Stomach (tissue), 9 donors: Measurements from ENCODE around the gene NLN. TPM values are rescaled to one million over a fixed set of nuclear protein-coding genes. Genes with fewer than 3 reads are reported as not detected.

ENCODE experiments used
- DNase-seq, 2 donors: peaks; one replicate each; pipeline versions ENCODE4 v3.0.0 to v3.0.0-alpha.2; 2013 to 2019
- H3K27ac ChIP-seq, 5 donors: fragments of 200-600 bp in 4 of 5; sonication (generic) in 4 of 5; one replicate each; pipeline ENCODE4 v1.5.1; 2013 to 2019; ENCODE audit warnings: mild to moderate bottlenecking in 1 of 5, moderate library complexity in 1 of 5
- H3K27me3 ChIP-seq, 3 donors: fragments of 200-600 bp; sonication (generic); one replicate each; pipeline ENCODE4 v1.5.1; 2017 to 2019; ENCODE audit warnings: mixed run types in 1 of 3
- H3K36me3 ChIP-seq, 4 donors: fragments of 200-600 bp; sonication (generic); 1 replicate in 3 of 4; 2 replicates in 1 of 4; pipeline ENCODE4 v1.5.1; 2016 to 2019
- H3K4me1 ChIP-seq, 4 donors: fragments of 200-600 bp; sonication (generic); one replicate each; pipeline ENCODE4 v1.5.1; 2016 to 2019
- H3K4me3 ChIP-seq, 4 donors: fragments of 200-600 bp; sonication (generic) in 3 of 4; one replicate each; pipeline ENCODE4 v1.5.1; 2016 to 2019; ENCODE audit warnings: mild to moderate bottlenecking in 1 of 4
- H3K9me3 ChIP-seq, 4 donors: fragments of 200-600 bp; sonication (generic); one replicate each; pipeline ENCODE4 v1.5.1; 2016 to 2019
- EP300 ChIP-seq: sonication (generic); formaldehyde crosslinking; IDR thresholded peaks from one replicate; pipeline ENCODE4 v1.6.1; 2017; ENCODE audit warnings: antibody characterized with exemption
- POLR2A ChIP-seq, 4 donors: fragments of 450-650 bp; IDR thresholded peaks; one replicate each; pipeline ENCODE4 v1.6.1; 2016; ENCODE audit warnings: antibody characterized with exemption in 4 of 4, control low read depth in 2 of 4, mild to moderate bottlenecking in 1 of 4, moderate library complexity in 1 of 4
- POLR2AphosphoS5 ChIP-seq, 3 donors: sonication (generic); formaldehyde crosslinking; IDR thresholded peaks; one replicate each; pipeline ENCODE4 v1.6.1; 2016; ENCODE audit warnings: antibody characterized with exemption in 3 of 3
- WGBS, 5 donors: extraction: QIAGEN DNeasy Blood & Tissue Kit in 3 of 5; methylation state at CpG; one replicate each; pipeline versions ENCODE4 v1.1.5 to v1.1.7; 2013 to 2018; 5-methylcytosine and 5-hydroxymethylcytosine counted together
- intact Hi-C: fragments of 100-400 bp; cut with DNase I; formaldehyde crosslinking; loops from one replicate; pipeline ENCODE4 v1.15.1; 2023; ENCODE audit warnings: low total_unique reads
- polyA plus RNA-seq, 3 donors: library from polyadenylated mRNA; stranded (reverse); fragments of 200-250 nt; gene quantifications; one replicate each; pipeline ENCODE4 v1.2.3, GENCODE V29; 2013
- total RNA-seq, 5 donors: library from RNA; depleted of rRNA; stranded (reverse); fragments of >200 nt; gene quantifications; one replicate each; pipeline versions ENCODE4 v1.1.0 to v1.2.3, GENCODE V29; 2014 to 2016
- TF ChIP-seq, protein P1 (sequence below), 7 experiments: fragments of 450-650 bp in 4 of 7; fragments of 200-600 bp in 3 of 7; sonication (generic) in 3 of 7; IDR thresholded peaks; one replicate each; pipeline ENCODE4 v1.5.1; 2016 to 2019; ENCODE audit warnings: antibody characterized with exemption in 7 of 7, control low read depth in 2 of 7, mild to moderate bottlenecking in 1 of 7
- donor health status: healthy with polysubstance abuse.
- donor health status: Bipolar disorder and iron deficiency.
- donor health status: healthy.

Gene NLN
- total and polyA plus RNA-seq, 8 donors = 0.58 to 27.5 (median 9.3) TPM

GRCh38 chr5:65707663-65708062 is 14.3 kb upstream of the NLN start:
- Histone ChIP-seq H3K4me1 (no peaks in the 10 kb centered on the region), H3K9me3 (no peaks in the 10 kb centered on the region), H3K4me3 (no peak overlapping the region), H3K27ac (no peak overlapping the region), H3K36me3 (peaks cover 0 to 55% (median 49%) of the 10 kb centered on the region in 4 donors), H3K27me3 (no peaks in the 10 kb centered on the region)
- DNase-seq = no peak
- TF ChIP-seq POLR2A (IDR thresholded peaks at IDR 0.05) (no peak), POLR2AphosphoS5 (IDR thresholded peaks at IDR 0.05) (no peak), EP300 (no peak)
- TF ChIP-seq, protein P1, sequence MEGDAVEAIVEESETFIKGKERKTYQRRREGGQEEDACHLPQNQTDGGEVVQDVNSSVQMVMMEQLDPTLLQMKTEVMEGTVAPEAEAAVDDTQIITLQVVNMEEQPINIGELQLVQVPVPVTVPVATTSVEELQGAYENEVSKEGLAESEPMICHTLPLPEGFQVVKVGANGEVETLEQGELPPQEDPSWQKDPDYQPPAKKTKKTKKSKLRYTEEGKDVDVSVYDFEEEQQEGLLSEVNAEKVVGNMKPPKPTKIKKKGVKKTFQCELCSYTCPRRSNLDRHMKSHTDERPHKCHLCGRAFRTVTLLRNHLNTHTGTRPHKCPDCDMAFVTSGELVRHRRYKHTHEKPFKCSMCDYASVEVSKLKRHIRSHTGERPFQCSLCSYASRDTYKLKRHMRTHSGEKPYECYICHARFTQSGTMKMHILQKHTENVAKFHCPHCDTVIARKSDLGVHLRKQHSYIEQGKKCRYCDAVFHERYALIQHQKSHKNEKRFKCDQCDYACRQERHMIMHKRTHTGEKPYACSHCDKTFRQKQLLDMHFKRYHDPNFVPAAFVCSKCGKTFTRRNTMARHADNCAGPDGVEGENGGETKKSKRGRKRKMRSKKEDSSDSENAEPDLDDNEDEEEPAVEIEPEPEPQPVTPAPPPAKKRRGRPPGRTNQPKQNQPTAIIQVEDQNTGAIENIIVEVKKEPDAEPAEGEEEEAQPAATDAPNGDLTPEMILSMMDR (IDR thresholded peaks at IDR 0.05) = no peak
- intact Hi-C loops = no loop called here
- WGBS, 5 donors = 93 to 97% (median 95%) methylated on average over 4 of the region's 4 CpGs

- DNase-seq = no peak
- TF ChIP-seq POLR2A (IDR thresholded peaks at IDR 0.05) (no peak), EP300 (no peak), POLR2AphosphoS5 (IDR thresholded peaks at IDR 0.05) (no peak)
- TF ChIP-seq, protein P1 (IDR thresholded peaks at IDR 0.05) = no peak
- intact Hi-C loops = no loop called here
Observed at GRCh38 chr5:65708145-65708544, 13.9 kb upstream of the NLN start.

DNA sequence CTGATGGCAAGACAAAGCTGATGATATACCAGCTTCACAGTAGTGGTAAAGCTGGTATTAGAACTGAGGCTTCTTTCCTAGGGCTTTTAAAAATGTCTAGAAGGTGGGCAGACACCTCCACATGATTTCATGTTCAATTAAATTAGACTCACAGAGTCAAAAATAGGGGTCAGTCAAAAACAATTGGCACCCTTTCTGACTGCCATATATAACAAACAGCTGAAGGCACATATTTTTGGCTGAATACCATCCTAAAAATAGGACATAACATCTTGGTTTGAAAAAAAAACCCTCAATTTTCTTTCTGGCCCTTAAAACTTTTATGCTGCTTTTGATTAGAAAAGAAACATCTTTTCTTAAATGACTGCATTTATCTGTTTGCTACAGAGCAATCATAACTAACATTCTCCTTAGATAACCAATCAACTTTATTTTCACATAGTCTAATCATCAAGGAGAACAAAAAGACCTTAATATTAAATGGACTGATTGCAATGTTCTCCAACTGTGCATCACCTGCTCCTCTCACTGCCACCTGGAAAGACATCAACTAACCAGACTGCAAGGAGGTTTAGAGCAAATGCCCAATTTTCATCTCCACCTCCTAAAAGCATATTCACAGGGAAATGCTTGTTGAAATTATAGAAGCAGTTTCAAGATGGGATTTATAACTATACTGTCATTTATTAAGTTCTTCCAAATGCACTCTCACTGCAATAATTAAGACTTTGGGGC is 3.3 kb upstream of the NLN start:
- intact Hi-C loops = no loop called here
- Histone ChIP-seq H3K36me3 (peaks cover 0 to 16% (median 6%) of the 10 kb centered on the region in 4 donors), H3K27ac (no peak overlapping the region), H3K4me3 (no peak overlapping the region), H3K4me1 (peaks cover 0 to 22% (median 20%) of the 10 kb centered on the region in 4 donors), H3K27me3 (no peaks in the 10 kb centered on the region), H3K9me3 (no peaks in the 10 kb centered on the region)
- no peak for TF ChIP-seq EP300
- TF ChIP-seq POLR2AphosphoS5 (IDR thresholded peaks at IDR 0.05) = no peak
- no peak for DNase-seq

More at GRCh38 chr5:65708145-65708544, 13.9 kb upstream of the NLN start:
- Histone ChIP-seq H3K27me3 (no peaks in the 10 kb centered on the region), H3K4me3 (no peak overlapping the region), H3K4me1 (no peaks in the 10 kb centered on the region), H3K9me3 (no peaks in the 10 kb centered on the region), H3K36me3 (peaks cover 0 to 55% (median 45%) of the 10 kb centered on the region in 4 donors), H3K27ac (no peak overlapping the region)
- WGBS, 5 donors = 85 to 96% (median 95%) methylated on average over 4 of the region's 4 CpGs

DNA sequence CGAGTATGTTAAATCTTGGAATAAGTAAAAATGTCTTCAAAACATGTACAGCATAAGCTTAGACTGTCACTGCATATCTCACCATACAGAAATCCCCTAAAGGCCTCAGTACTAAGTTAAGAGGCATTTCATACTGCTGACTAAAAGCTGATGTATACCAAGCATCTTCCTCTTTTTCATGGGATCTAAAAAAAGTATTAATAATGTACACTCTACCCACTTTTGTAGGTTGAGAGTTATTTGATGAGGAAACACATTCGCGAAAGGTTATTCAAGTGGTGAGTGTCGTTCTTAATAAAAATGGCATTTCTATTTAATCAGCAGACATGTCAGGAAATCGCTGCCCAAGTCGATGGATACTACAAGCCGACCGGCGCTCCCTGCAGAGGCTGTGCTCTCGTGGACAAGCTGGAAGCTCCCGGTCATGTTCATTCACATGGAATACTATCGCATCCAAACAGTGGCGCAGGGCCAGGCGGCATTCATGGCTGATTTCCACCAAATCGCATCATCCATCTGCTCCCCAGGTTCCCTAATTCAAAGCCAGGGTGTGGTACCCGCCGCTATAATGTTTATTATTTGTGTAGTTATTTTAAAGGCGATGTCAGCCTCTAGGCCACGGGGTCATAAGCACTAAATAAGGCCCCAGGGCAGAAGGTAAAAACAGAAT is 820 bp upstream of the NLN start:
- H3K9me3 ChIP-seq = no peaks in the 10 kb centered on the region
- TF ChIP-seq POLR2A (IDR thresholded peaks at IDR 0.05) = no peak
- TF ChIP-seq, protein P1 (IDR thresholded peaks at IDR 0.05) = no peak
- no peak for TF ChIP-seq EP300
- no peak for TF ChIP-seq POLR2AphosphoS5 (IDR thresholded peaks at IDR 0.05)
- peaks cover 3 to 30% (median 25%) of the 10 kb centered on the region in 4 donors for H3K4me1 ChIP-seq
- peak overlapping the region; percentile 64 to 99 (median 83) for H3K4me3 ChIP-seq
- peak; percentile 53 to 83 for DNase-seq
- no peaks in the 10 kb centered on the region for H3K27me3 ChIP-seq
- intact Hi-C loops = no loop called here
- WGBS, 5 donors = 3 to 6% (median 4%) methylated on average over 19 of the region's 19 CpGs
- H3K36me3 ChIP-seq = peaks cover 0 to 5% (median 2%) of the 10 kb centered on the region in 4 donors
- peak overlapping the region in 4 of 5 donors; percentile 72 to 85 (median 82) for H3K27ac ChIP-seq
